Measurements from ENCODE around the gene GSTA5.
"Not testable (repeated sequence)": the region's sequence is repeated elsewhere in the genome, so short reads cannot be mapped to it uniquely, and the experiment has no call there.

DNA sequence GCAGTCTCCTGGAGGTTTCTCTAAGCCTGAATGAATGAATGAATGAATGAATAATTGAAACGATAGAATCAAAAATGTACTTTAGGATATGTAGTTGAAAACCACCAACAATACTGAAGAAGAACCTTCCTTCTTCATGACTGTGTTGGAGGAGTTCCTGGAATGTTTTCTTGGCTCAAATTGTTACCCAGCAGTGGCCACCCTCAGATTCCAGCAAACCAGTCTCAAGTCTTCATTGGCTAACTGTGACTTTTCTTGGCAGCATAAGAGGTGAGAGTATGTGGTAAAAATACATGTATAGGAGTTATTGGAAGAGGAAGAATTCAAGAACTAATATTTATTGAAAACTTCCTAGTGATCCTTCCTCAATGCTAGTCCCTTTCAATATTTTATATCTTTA lies 41.3 kb downstream of the GSTA5 start:
- not testable (repeated sequence) for TF ChIP-seq ARNTL (CRISPR knock-in tag; IDR thresholded peaks at IDR 0.05; ENCODE audit: borderline replicate concordance, low read depth); ZNF565 (CRISPR knock-in tag; conservative IDR thresholded peaks at IDR 0.05; ENCODE audit: low read depth); CSDC2 (CRISPR knock-in tag; IDR thresholded peaks at IDR 0.05); POU6F1 (CRISPR knock-in tag; IDR thresholded peaks at IDR 0.05; ENCODE audit: borderline replicate concordance, low read depth); PATZ1 (CRISPR knock-in tag; IDR thresholded peaks at IDR 0.05; ENCODE audit: borderline replicate concordance); RARB (CRISPR knock-in tag; IDR thresholded peaks at IDR 0.05); BACH2 (CRISPR knock-in tag; IDR thresholded peaks at IDR 0.05; ENCODE audit: borderline replicate concordance); TOX (CRISPR knock-in tag; IDR thresholded peaks at IDR 0.05; ENCODE audit: borderline replicate concordance); ISL1 (CRISPR knock-in tag; IDR thresholded peaks at IDR 0.05); ESRRG (CRISPR knock-in tag; IDR thresholded peaks at IDR 0.05); TCF4 (CRISPR knock-in tag; IDR thresholded peaks at IDR 0.05; ENCODE audit: borderline replicate concordance)

Data from SK-N-SH treated with all-trans-retinoic acid at 6 μM for 48 hours (cell line).